Endothelial cell of umbilical vein (primary cell): ENCODE results near the gene BAG5. TPM values are rescaled to one million over a fixed set of nuclear protein-coding genes. Genes with fewer than 3 reads are reported as not detected.

ENCODE experiments used
- BruUV-seq: library from RNA; stranded (reverse); fragments of 400-500 nt; replicated peaks from 2 replicates; lab custom pipeline; 2021; lab: Mats Ljungman, UMichigan
- CTCF ChIA-PET: fragments of 300-600, 350-600 bp; sonication (Branson Sonifier 250); formaldehyde crosslinking; loops from one replicate; lab custom pipeline; 2021; ENCODE audit warnings: antibody characterized with exemption, inconsistent platforms; lab: Charles Lee
- POLR2A ChIA-PET: fragments of 300-600, 350-600 bp; sonication (Branson Sonifier 250); formaldehyde crosslinking; loops from one replicate; lab custom pipeline; 2021; ENCODE audit warnings: antibody characterized with exemption, inconsistent platforms; lab: Charles Lee
- DNase-seq: peaks from one replicate; pipeline ENCODE4 v3.0.0-alpha.2; 2011; ENCODE audit warnings: low read depth, low spot score
- FAIRE-seq: peaks from 2 replicates; lab custom pipeline; 2011; peaks lifted over from hg19 to GRCh38; lab: Jason Lieb, UNC
- H2AFZ ChIP-seq: 2 replicates; pipeline ENCODE4 v1.6.0; 2012; ENCODE audit warnings: low read depth, low read length, control low read depth, inconsistent platforms
- H3K27ac ChIP-seq: 2 replicates; pipeline ENCODE4 v1.5.1; 2011; ENCODE audit warnings: low read depth, mild to moderate bottlenecking, control low read depth, low read length, moderate library complexity; ENCODE audit not compliant: insufficient read depth
- H3K27me3 ChIP-seq, 2 experiments: 2 replicates each; pipeline versions ENCODE4 v1.6.0 to v1.6.1; 2011; ENCODE audit warnings: low read length in 2 of 2, mixed read lengths in 1 of 2; ENCODE audit not compliant: control insufficient read depth in 2 of 2, insufficient read depth in 2 of 2
- H3K36me3 ChIP-seq, 2 experiments: 2 replicates in 1 of 2; 3 replicates in 1 of 2; pipeline ENCODE4 v1.5.1; 2011; ENCODE audit warnings: low read length in 2 of 2, mild to moderate bottlenecking in 1 of 2, moderate library complexity in 1 of 2; ENCODE audit not compliant: control insufficient read depth in 2 of 2, insufficient read depth in 2 of 2; ENCODE audit errors: extremely low read depth in 1 of 2
- H3K4me1 ChIP-seq: 3 replicates; pipeline ENCODE4 v1.5.1; 2011; ENCODE audit warnings: mild to moderate bottlenecking, low read length; ENCODE audit not compliant: control insufficient read depth, insufficient read depth; ENCODE audit errors: extremely low read depth
- H3K4me2 ChIP-seq: 2 replicates; pipeline ENCODE4 v1.6.1; 2011; ENCODE audit warnings: low read length, control low read depth, mixed read lengths; ENCODE audit not compliant: insufficient read depth
- H3K4me3 ChIP-seq, 3 experiments: fragments of 200-600 bp in 1 of 3; sonication (generic), shearing (Covaris generic) in 1 of 3; replicated peaks in 1 of 3; 2 replicates each; pipeline ENCODE4 v1.5.1; 2011 to 2016; ENCODE audit warnings: control low read depth in 3 of 3, low read length in 3 of 3, mild to moderate bottlenecking in 2 of 3, inconsistent platforms in 1 of 3, low read depth in 1 of 3, moderate library complexity in 1 of 3; ENCODE audit not compliant: insufficient read depth in 1 of 3
- H3K79me2 ChIP-seq: 2 replicates; pipeline ENCODE4 v1.6.0; 2012; ENCODE audit warnings: low read length, inconsistent platforms; ENCODE audit not compliant: control insufficient read depth, insufficient read depth
- H3K9ac ChIP-seq: replicated peaks from 2 replicates; pipeline ENCODE3; 2011; ENCODE audit warnings: low read length, control low read depth; ENCODE audit not compliant: insufficient read depth; ENCODE audit errors: extremely low read depth
- H3K9me1 ChIP-seq: replicated peaks from 3 replicates; pipeline ENCODE4 v1.6.0; 2011; ENCODE audit warnings: mild to moderate bottlenecking, low read length; ENCODE audit not compliant: control insufficient read depth, insufficient read depth; ENCODE audit errors: extremely low read depth
- H3K9me3 ChIP-seq: replicated peaks from 2 replicates; pipeline ENCODE4 v1.5.1; 2012; ENCODE audit warnings: low read length, inconsistent platforms; ENCODE audit not compliant: control insufficient read depth, insufficient read depth
- H4K20me1 ChIP-seq: replicated peaks from 2 replicates; pipeline ENCODE3; 2011; ENCODE audit warnings: mild to moderate bottlenecking, low read length; ENCODE audit not compliant: control insufficient read depth, insufficient read depth; ENCODE audit errors: extremely low read depth
- EZH2 ChIP-seq: IDR thresholded peaks from 2 replicates; pipeline ENCODE4 v1.6.1; 2012; ENCODE audit warnings: borderline replicate concordance, low read depth, mild to moderate bottlenecking, moderate library complexity, low read length, inconsistent platforms; ENCODE audit not compliant: severe bottlenecking
- FOS ChIP-seq: IDR thresholded peaks from 2 replicates; pipeline ENCODE4 v1.6.1; 2011; ENCODE audit warnings: mild to moderate bottlenecking, low read length, moderate library complexity, borderline replicate concordance; ENCODE audit not compliant: insufficient read depth
- GATA2 ChIP-seq: IDR thresholded peaks from 2 replicates; pipeline ENCODE4 v1.7.0; 2011; ENCODE audit warnings: low read depth, mild to moderate bottlenecking, moderate library complexity, mixed read lengths, low read length; ENCODE audit not compliant: insufficient read length, insufficient read depth
- JUN ChIP-seq: IDR thresholded peaks from 2 replicates; pipeline ENCODE4 v1.6.1; 2011; ENCODE audit warnings: borderline replicate concordance, low read depth; ENCODE audit not compliant: insufficient read length, insufficient read depth
- MYC ChIP-seq: IDR thresholded peaks from one replicate; pipeline ENCODE4 v1.6.1; 2011; ENCODE audit warnings: mild to moderate bottlenecking, low read depth, low read length
- POLR2A ChIP-seq: IDR thresholded peaks from 2 replicates; pipeline ENCODE4 v1.6.1; 2012; ENCODE audit warnings: low read depth, mild to moderate bottlenecking, control low read depth, low read length
- POLR2AphosphoS5 ChIP-seq: IDR thresholded peaks from 2 replicates; pipeline ENCODE4 v1.6.1; 2012; ENCODE audit warnings: low read depth, mild to moderate bottlenecking, control low read depth, low read length, moderate library complexity; ENCODE audit not compliant: insufficient read depth
- dilution Hi-C: fragments of 300-500 bp; cut with MboI; formaldehyde crosslinking; loops from one replicate; pipeline ENCODE4 v1.15.0; 2019; ENCODE audit warnings: low sequenced_read_pairs; ENCODE audit not compliant: extremely low pct_ligation_motif_present
- intact Hi-C: fragments of 100-400 bp; cut with micrococcal nuclease; formaldehyde crosslinking; loops from one replicate; pipeline ENCODE4 v1.10.0; 2022
- polyA plus RNA-seq, 4 experiments: library from polyadenylated mRNA; depleted of rRNA in 3 of 4; stranded (reverse) in 3 of 4; unstranded in 1 of 4; fragments of >200 nt; gene quantifications; 2 replicates each; pipeline versions ENCODE4 v1.2.1 to v1.2.3, GENCODE V29; 2011 to 2012; ENCODE audit warnings: missing spikeins in 1 of 4
- total RNA-seq: library from RNA; stranded (reverse); gene quantifications from 2 replicates; pipeline ENCODE4 v1.2.3, GENCODE V29; 2021
- TF ChIP-seq, protein P1 (sequence below): IDR thresholded peaks from 2 replicates; pipeline ENCODE4 v1.6.1; 2011; ENCODE audit not compliant: insufficient read depth, insufficient read length
- TF ChIP-seq, protein P2 (sequence below), 2 donors: IDR thresholded peaks; 1 replicate in 1 of 2; 2 replicates in 1 of 2; pipeline ENCODE4 v1.5.1; 2011; ENCODE audit warnings: low read length in 2 of 2, mild to moderate bottlenecking in 2 of 2, moderate library complexity in 2 of 2, control low read depth in 1 of 2, inconsistent platforms in 1 of 2, low read depth in 1 of 2; ENCODE audit not compliant: insufficient read depth in 1 of 2; ENCODE audit errors: extremely low read depth in 1 of 2

Gene BAG5
- total and polyA plus RNA-seq, 2 donors (not counting 3 experiments of a cell fraction or from before 2014, with no cell fraction given): 6.3 to 32.5 TPM

DNA sequence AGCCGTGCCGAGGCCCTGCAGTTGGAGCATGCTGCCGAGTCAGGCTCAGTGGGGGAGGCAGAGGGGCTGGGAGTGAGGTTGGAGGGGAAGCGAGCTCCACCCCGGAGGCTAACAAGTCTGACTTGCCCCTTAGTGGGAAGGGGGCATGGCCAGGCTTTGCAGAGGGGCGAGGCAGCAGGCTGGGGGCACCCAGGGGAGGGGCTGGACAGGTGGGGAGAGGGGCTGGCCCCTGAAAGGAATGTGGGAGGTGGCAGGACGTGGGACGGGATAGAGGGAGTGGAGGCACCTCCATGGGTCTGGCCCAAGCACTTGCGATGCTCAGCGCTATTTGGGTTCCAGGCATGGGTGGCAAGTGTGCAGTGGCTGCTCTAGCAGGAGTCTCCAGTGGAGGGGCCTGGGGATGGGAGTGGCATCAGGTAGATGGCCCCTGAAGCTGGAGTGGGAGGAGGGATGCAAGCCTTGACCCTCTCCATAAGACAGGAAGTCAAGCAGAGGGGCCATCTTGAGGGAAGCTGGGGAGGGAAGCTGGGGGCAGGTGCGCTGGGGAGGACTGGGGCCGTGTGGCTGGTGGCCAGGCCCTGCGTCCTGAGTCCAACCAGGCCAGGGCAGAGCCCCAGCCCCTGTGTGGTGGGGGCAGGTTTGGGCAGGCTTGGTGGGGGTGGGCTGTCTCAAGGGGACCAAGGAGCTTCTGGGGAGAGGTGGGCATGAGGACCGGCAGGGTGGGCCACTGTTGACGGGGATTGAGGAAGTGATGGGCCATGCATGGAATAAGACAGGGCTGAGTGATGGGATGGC, 30.8 kb downstream of the BAG5 start:
- H3K9me1 ChIP-seq: no peaks in the 10 kb centered on the region
- no peak overlapping the region for H3K4me3 ChIP-seq
- H4K20me1 ChIP-seq: no peaks in the 10 kb centered on the region
- intact Hi-C loops: no loop called here
- H3K9ac ChIP-seq: no peak overlapping the region
- no peak overlapping the region for H3K4me2 ChIP-seq
- no peak overlapping the region for H2AFZ ChIP-seq
- H3K36me3 ChIP-seq: peaks cover 0 to 2% of the 10 kb centered on the region in 2 experiments
- no peak for DNase-seq
- H3K4me1 ChIP-seq: peaks cover 8% of the 10 kb centered on the region
- H3K27ac ChIP-seq: no peak overlapping the region
- peaks cover 21% of the 10 kb centered on the region for H3K79me2 ChIP-seq
- no TSS peak for BruUV-seq
- CTCF ChIA-PET: interaction anchor here (1.1 to 5.5 kb wide), 4 partner anchors 10 to 16 kb away, joined by 3 to 49 read pairs (median 18); no protein-coding TSS in a partner anchor
- no peaks in the 10 kb centered on the region for H3K9me3 ChIP-seq
- no peak for FAIRE-seq
- TF ChIP-seq POLR2A: no peak
- TF ChIP-seq JUN: no peak
- no peak for TF ChIP-seq POLR2AphosphoS5
- TF ChIP-seq, protein P1, sequence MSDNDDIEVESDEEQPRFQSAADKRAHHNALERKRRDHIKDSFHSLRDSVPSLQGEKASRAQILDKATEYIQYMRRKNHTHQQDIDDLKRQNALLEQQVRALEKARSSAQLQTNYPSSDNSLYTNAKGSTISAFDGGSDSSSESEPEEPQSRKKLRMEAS: no peak
- TF ChIP-seq, protein P2, sequence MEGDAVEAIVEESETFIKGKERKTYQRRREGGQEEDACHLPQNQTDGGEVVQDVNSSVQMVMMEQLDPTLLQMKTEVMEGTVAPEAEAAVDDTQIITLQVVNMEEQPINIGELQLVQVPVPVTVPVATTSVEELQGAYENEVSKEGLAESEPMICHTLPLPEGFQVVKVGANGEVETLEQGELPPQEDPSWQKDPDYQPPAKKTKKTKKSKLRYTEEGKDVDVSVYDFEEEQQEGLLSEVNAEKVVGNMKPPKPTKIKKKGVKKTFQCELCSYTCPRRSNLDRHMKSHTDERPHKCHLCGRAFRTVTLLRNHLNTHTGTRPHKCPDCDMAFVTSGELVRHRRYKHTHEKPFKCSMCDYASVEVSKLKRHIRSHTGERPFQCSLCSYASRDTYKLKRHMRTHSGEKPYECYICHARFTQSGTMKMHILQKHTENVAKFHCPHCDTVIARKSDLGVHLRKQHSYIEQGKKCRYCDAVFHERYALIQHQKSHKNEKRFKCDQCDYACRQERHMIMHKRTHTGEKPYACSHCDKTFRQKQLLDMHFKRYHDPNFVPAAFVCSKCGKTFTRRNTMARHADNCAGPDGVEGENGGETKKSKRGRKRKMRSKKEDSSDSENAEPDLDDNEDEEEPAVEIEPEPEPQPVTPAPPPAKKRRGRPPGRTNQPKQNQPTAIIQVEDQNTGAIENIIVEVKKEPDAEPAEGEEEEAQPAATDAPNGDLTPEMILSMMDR (IDR thresholded peaks at IDR 0.05; ENCODE audit: extremely low read depth in 1 of 2, insufficient read depth in 1 of 2, low read depth in 1 of 2, low read length in 2 of 2): no peak
- TF ChIP-seq FOS: no peak
- no peak for TF ChIP-seq GATA2
- TF ChIP-seq EZH2: no peak
- no peak for TF ChIP-seq MYC
- POLR2A ChIA-PET: no interaction called here
- dilution Hi-C loops: no loop called here
- no peaks in the 10 kb centered on the region for H3K27me3 ChIP-seq
